ENCODE measurements around the gene LHX5. TPM values are rescaled to one million over a fixed set of nuclear protein-coding genes. Genes with fewer than 3 reads are reported as not detected.

LHX5 gene
- total RNA-seq, 4 donors from 2014 or later, result not detected

- intact Hi-C loops (cut with DNase I; ENCODE audit: low total_unique reads), result loop anchor here (10.0 kb wide), 1 partner anchor 453 kb away; no protein-coding TSS in a partner anchor
- no peak for DNase-seq (ENCODE audit: low spot score in 2 of 2)
- TF ChIP-seq, protein P1, sequence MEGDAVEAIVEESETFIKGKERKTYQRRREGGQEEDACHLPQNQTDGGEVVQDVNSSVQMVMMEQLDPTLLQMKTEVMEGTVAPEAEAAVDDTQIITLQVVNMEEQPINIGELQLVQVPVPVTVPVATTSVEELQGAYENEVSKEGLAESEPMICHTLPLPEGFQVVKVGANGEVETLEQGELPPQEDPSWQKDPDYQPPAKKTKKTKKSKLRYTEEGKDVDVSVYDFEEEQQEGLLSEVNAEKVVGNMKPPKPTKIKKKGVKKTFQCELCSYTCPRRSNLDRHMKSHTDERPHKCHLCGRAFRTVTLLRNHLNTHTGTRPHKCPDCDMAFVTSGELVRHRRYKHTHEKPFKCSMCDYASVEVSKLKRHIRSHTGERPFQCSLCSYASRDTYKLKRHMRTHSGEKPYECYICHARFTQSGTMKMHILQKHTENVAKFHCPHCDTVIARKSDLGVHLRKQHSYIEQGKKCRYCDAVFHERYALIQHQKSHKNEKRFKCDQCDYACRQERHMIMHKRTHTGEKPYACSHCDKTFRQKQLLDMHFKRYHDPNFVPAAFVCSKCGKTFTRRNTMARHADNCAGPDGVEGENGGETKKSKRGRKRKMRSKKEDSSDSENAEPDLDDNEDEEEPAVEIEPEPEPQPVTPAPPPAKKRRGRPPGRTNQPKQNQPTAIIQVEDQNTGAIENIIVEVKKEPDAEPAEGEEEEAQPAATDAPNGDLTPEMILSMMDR (IDR thresholded peaks at IDR 0.05), result no peak
- no peak for TF ChIP-seq POLR2A (IDR thresholded peaks at IDR 0.05)
- H3K4me3 ChIP-seq (ENCODE audit: low read depth, poor library complexity, severe bottlenecking), result no peak overlapping the region
- 26 to 32% methylated on average over 5 of the region's 5 CpGs for WGBS, 2 donors
These were observed 10.0 kb downstream of the LHX5 start for GRCh38 chr12:113461666-113462065.

- no peak for DNase-seq (ENCODE audit: low spot score in 2 of 2)
- H3K4me3 ChIP-seq (ENCODE audit: low read depth, poor library complexity, severe bottlenecking), result no peak overlapping the region
- WGBS, 2 donors, result 30 to 33% methylated on average over 4 of the region's 4 CpGs
- no peak for TF ChIP-seq POLR2A (IDR thresholded peaks at IDR 0.05)
- TF ChIP-seq, protein P1 (IDR thresholded peaks at IDR 0.05), result no peak
- intact Hi-C loops (cut with DNase I; ENCODE audit: low total_unique reads), result loop anchor here (10.0 kb wide), 1 partner anchor 455 kb away; no protein-coding TSS in a partner anchor
These were observed 11.7 kb downstream of the LHX5 start for GRCh38 chr12:113459981-113460380.

- WGBS, 2 donors, result 40 to 52% methylated on average over 4 of the region's 4 CpGs
- no peak overlapping the region for H3K4me3 ChIP-seq (ENCODE audit: low read depth, poor library complexity, severe bottlenecking)
- no peak for TF ChIP-seq POLR2A (IDR thresholded peaks at IDR 0.05)
- TF ChIP-seq, protein P1 (IDR thresholded peaks at IDR 0.05), result no peak
- DNase-seq (ENCODE audit: low spot score in 2 of 2), result no peak
- intact Hi-C loops (cut with DNase I; ENCODE audit: low total_unique reads), result no loop called here
These were observed 14.0 kb downstream of the LHX5 start for GRCh38 chr12:113457710-113458109.

DNA sequence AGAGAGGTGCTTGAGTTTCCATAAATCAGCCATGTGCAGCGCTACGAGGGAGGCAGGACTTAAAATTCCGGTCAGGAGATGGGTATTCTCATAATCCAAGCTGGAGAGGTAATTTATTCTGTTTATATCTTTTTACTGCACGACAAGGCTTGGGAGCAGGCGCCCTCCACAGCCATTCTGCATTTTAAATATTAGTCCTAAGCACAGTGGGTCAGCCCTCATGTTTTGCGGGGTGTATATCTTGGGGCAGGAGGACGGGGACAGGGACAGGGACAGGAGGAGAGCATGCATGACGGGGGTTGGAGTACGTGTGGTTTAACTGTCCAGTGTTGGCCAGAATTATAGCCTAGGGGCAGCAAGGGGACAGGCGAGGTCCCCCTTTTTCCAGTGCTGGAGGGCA, 14.5 kb downstream of the LHX5 start:
- no peak overlapping the region for H3K4me3 ChIP-seq (ENCODE audit: low read depth, poor library complexity, severe bottlenecking)
- TF ChIP-seq POLR2A (IDR thresholded peaks at IDR 0.05), result no peak
- TF ChIP-seq, protein P1 (IDR thresholded peaks at IDR 0.05), result no peak
- WGBS, 2 donors, result 49 to 52% methylated on average over 10 of the region's 10 CpGs
- no peak for DNase-seq (ENCODE audit: low spot score in 2 of 2)
- intact Hi-C loops (cut with DNase I; ENCODE audit: low total_unique reads), result no loop called here

- DNase-seq (ENCODE audit: low spot score in 2 of 2), result no peak
- intact Hi-C loops (cut with DNase I; ENCODE audit: low total_unique reads), result no loop called here
- no peak overlapping the region for H3K4me3 ChIP-seq (ENCODE audit: low read depth, poor library complexity, severe bottlenecking)
- WGBS, 2 donors, result 72 to 73% methylated on average over 4 of the region's 4 CpGs
- TF ChIP-seq, protein P1 (IDR thresholded peaks at IDR 0.05), result no peak
- no peak for TF ChIP-seq POLR2A (IDR thresholded peaks at IDR 0.05)
These were observed 14.9 kb downstream of the LHX5 start for GRCh38 chr12:113456761-113457160.

- TF ChIP-seq, protein P1 (IDR thresholded peaks at IDR 0.05), result no peak
- no peak for TF ChIP-seq POLR2A (IDR thresholded peaks at IDR 0.05)
- H3K4me3 ChIP-seq (ENCODE audit: low read depth, poor library complexity, severe bottlenecking), result no peak overlapping the region
- DNase-seq (ENCODE audit: low spot score in 2 of 2), result no peak
- WGBS, 2 donors, result 80 to 84% methylated on average over 2 of the region's 2 CpGs
- intact Hi-C loops (cut with DNase I; ENCODE audit: low total_unique reads), result no loop called here
These were observed 15.5 kb downstream of the LHX5 start for GRCh38 chr12:113456199-113456598.
